Right atrium auricular region (tissue), 2 donors: ENCODE results near the gene ANKRD28. TPM values are rescaled to one million over a fixed set of nuclear protein-coding genes. Genes with fewer than 3 reads are reported as not detected.

ENCODE experiments used
- DNase-seq: peaks from one replicate; pipeline ENCODE4 v3.0.0-alpha.2; 2019; ENCODE audit warnings: low spot score
- H3K27ac ChIP-seq, 2 donors: fragments of 200-600 bp; sonication (generic); 1 replicate in 1 of 2; 2 replicates in 1 of 2; pipeline ENCODE4 v1.5.1; 2016 to 2019
- H3K27me3 ChIP-seq, 2 donors: fragments of 200-600 bp; sonication (generic); one replicate each; pipeline versions ENCODE4 v1.5.1 to v1.6.0; 2017 to 2019
- H3K36me3 ChIP-seq: fragments of 200-600 bp; sonication (generic); one replicate; pipeline ENCODE4 v1.5.1; 2016
- H3K4me1 ChIP-seq, 2 donors: fragments of 200-600 bp; sonication (generic); one replicate each; pipeline versions ENCODE4 v1.5.1 to v1.6.0; 2017 to 2019
- H3K4me3 ChIP-seq, 2 donors: fragments of 200-600 bp; sonication (generic); 1 replicate in 1 of 2; 2 replicates in 1 of 2; pipeline ENCODE4 v1.5.1; 2017 to 2019; ENCODE audit warnings: mild to moderate bottlenecking in 1 of 2, moderate library complexity in 1 of 2
- H3K9me3 ChIP-seq, 2 donors: fragments of 200-600 bp; sonication (generic); one replicate each; pipeline ENCODE4 v1.5.1; 2019
- total RNA-seq, 2 donors: library from RNA; depleted of rRNA; stranded (reverse); fragments of >200 nt; gene quantifications; one replicate each; pipeline ENCODE4 v1.1.0, GENCODE V29; 2016
- TF ChIP-seq, protein P1 (sequence below), 2 donors: fragments of 200-600 bp; sonication (generic); IDR thresholded peaks; one replicate each; pipeline ENCODE4 v1.5.1; 2019; ENCODE audit warnings: antibody characterized with exemption in 2 of 2

ANKRD28 gene
- total RNA-seq, 2 donors from 2014 or later: 9.2 to 11.3 TPM

DNA sequence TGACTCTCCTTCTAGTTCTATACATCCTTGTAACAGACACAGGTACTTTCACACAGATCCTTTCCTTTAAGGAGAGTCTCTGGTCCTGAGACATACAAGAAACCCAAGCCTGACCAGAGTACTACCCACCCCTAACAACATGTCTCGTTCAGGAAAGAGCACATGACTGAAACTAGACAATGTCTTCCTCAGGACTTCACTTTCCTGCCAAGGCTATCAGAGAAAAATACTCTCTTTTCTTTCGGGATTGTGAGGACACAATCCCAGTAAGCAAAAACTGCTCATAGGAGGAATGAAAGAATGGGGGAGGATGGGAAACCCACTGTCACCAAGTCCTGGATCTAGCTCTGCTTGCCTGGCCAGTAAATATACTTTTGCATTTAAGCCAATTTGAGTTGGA lies 11.5 kb upstream of the ANKRD28 start:
- Histone ChIP-seq H3K27ac (no peak overlapping the region), H3K36me3 (no peaks in the 10 kb centered on the region), H3K4me1 (peaks cover 0 to 5% of the 10 kb centered on the region in 2 donors), H3K9me3 (no peaks in the 10 kb centered on the region), H3K4me3 (no peak overlapping the region), H3K27me3 (no peaks in the 10 kb centered on the region)
- TF ChIP-seq, protein P1, sequence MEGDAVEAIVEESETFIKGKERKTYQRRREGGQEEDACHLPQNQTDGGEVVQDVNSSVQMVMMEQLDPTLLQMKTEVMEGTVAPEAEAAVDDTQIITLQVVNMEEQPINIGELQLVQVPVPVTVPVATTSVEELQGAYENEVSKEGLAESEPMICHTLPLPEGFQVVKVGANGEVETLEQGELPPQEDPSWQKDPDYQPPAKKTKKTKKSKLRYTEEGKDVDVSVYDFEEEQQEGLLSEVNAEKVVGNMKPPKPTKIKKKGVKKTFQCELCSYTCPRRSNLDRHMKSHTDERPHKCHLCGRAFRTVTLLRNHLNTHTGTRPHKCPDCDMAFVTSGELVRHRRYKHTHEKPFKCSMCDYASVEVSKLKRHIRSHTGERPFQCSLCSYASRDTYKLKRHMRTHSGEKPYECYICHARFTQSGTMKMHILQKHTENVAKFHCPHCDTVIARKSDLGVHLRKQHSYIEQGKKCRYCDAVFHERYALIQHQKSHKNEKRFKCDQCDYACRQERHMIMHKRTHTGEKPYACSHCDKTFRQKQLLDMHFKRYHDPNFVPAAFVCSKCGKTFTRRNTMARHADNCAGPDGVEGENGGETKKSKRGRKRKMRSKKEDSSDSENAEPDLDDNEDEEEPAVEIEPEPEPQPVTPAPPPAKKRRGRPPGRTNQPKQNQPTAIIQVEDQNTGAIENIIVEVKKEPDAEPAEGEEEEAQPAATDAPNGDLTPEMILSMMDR (IDR thresholded peaks at IDR 0.05): no peak
- no peak for DNase-seq

DNA sequence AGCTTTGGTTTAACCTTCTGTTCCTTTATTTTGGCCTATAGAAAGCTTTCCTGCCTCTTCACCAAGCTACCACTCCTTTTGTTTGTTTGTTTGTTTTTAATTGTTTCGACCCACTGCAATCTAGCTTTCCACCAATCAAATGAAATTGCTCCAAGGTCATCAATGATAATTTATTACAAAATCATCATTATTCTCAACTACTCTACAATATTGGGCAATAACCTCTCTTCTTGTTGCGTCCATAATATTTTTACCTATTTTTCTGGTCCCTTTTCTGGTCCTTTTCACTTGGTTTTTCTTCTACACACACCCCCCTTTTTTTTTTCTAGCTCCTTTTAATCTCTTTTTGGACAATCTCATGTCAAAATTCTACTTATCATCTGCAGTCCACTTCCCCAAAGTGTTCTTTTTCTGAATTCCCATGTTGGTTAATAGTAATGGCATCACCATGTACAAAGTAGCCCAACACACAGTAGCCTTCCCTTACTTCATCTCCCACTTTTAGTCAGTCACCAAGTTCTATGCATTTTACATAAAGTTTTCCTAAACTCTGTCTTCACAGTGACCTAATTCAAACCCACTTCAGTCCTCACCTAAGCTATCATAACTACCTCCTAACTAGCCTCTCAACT lies 11.0 kb upstream of the ANKRD28 start:
- DNase-seq: no peak
- peaks cover 0 to 5% of the 10 kb centered on the region in 2 donors for H3K4me1 ChIP-seq
- no peak overlapping the region for H3K27ac ChIP-seq
- TF ChIP-seq, protein P1 (IDR thresholded peaks at IDR 0.05): no peak
- no peaks in the 10 kb centered on the region for H3K36me3 ChIP-seq
- no peaks in the 10 kb centered on the region for H3K9me3 ChIP-seq
- no peaks in the 10 kb centered on the region for H3K27me3 ChIP-seq
- no peak overlapping the region for H3K4me3 ChIP-seq

DNA sequence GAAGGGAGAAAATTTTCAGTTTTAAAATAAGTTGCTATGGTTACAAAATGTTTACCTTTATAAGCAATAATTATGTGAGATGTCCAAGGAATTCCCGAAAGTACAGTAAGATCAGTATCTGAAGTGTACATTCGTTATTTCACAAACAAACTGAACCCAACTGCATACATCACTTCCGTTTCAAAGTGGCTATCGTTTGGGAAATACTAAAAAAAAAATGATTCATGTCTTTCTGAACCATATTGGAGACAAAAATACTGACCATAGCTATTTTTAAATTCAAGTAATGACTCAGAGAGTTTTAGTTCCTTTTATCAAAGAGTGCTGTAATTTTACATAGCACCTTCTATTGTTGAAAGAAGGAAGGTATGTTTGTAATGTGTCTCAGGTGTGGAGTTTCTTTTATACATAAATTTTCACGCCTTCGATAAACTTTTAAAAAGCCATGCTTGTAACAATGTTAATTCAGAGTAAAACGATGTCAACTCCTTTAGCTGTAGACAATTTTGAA lies 8.0 kb upstream of the ANKRD28 start:
- H3K27me3 ChIP-seq: no peaks in the 10 kb centered on the region
- H3K4me1 ChIP-seq: peaks cover 0 to 5% of the 10 kb centered on the region in 2 donors
- TF ChIP-seq, protein P1 (IDR thresholded peaks at IDR 0.05): no peak
- no peaks in the 10 kb centered on the region for H3K36me3 ChIP-seq
- no peak for DNase-seq
- H3K4me3 ChIP-seq: no peak overlapping the region
- H3K9me3 ChIP-seq: no peaks in the 10 kb centered on the region
- no peak overlapping the region for H3K27ac ChIP-seq

DNA sequence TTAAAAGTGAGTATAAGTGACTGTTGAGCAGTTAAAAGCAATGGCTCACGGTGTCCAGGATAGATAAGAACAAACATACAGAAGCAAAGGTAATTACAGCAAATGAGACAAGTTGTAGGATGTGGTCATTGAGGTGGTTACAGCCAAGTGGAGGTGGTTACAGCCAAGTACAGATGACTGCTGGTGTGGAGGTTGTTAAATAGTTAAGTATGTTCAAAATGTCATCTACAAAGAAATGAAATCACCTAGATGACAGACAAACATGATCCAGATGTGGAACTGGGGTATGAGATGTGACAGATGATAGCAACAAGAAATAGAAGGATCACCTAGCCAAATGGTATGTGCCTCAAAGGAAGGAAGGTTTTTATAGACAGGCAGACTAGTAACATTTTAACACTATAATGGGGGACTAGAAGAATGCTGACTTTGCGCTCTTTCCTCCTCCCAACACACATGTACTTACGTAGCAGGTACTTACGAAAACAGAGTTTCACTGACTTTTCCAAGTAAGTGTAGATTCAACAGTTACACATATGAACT lies 6.8 kb upstream of the ANKRD28 start:
- Histone ChIP-seq H3K27me3 (no peaks in the 10 kb centered on the region), H3K4me1 (peaks cover 0 to 12% of the 10 kb centered on the region in 2 donors), H3K4me3 (no peak overlapping the region), H3K9me3 (no peaks in the 10 kb centered on the region), H3K27ac (no peak overlapping the region), H3K36me3 (no peaks in the 10 kb centered on the region)
- no peak for DNase-seq
- TF ChIP-seq, protein P1 (IDR thresholded peaks at IDR 0.05): no peak

DNA sequence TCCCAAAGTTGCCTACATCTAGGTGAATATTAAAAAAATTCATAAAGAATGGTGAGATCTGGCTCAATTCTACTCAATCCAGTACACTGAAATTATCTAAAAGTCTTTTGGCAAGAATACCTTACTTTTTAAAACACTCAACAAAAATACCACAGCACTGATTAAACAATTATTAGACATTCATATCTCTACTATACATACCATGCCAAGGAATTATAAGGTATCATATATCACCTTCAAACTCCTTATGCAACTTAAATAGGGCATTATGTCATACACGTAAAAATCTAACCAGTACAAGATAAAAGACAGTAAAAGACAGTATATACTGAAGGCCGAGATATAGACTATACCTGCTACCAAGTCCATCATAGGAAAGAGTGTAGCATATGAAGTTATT lies 6.1 kb upstream of the ANKRD28 start:
- no peak overlapping the region for H3K27ac ChIP-seq

More for the DNA sequence above, 6.1 kb upstream of the ANKRD28 start:
- no peaks in the 10 kb centered on the region for H3K9me3 ChIP-seq
- peaks cover 0 to 12% of the 10 kb centered on the region in 2 donors for H3K4me1 ChIP-seq
- no peaks in the 10 kb centered on the region for H3K27me3 ChIP-seq
- no peak overlapping the region for H3K4me3 ChIP-seq
- H3K36me3 ChIP-seq: no peaks in the 10 kb centered on the region
- DNase-seq: no peak
- TF ChIP-seq, protein P1 (IDR thresholded peaks at IDR 0.05): no peak
